OCI-LY3 (cell line): ENCODE results near the gene CAPN6.

Source experiments
- CTCF ChIP-seq: fragments of 200-600, 300-600 bp; sonication (generic); IDR thresholded peaks from 2 replicates; pipeline ENCODE4 v1.5.1; 2014; ENCODE audit warnings: antibody characterized with exemption, low read length, low read depth
- EZH2phosphoT487 ChIP-seq: fragments of 200-600 bp; shearing (Covaris generic); IDR thresholded peaks from 2 replicates; pipeline ENCODE4 v1.6.1; 2018; ENCODE audit warnings: antibody characterized with exemption, mixed run types, low read depth

- TF ChIP-seq CTCF (no peak), EZH2phosphoT487 (no peak)
Observed at GRCh38 chrX:111262086-111262485, 8.2 kb downstream of the CAPN6 start.
